ENCODE data around the gene CNNM3.

DNA sequence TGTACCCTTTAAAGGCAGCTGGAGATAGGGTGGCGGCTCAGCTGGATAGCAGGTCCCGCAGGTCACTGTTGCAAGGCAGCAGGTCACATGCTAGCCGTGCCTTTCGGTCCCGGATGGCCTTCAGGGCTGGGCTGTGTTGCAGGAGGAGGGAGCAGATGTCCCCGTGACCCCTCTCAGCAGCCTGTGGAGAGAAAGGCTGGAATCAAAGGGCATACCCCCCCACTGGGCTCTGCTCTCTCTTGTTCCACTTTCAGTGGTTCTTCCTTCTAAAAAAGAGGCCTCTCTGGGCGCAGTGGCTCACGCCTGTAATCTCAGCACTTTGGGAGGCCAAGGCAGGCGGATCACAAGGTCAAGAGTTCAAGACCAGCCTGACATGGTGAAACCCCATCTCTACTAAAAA is 32.2 kb downstream of the CNNM3 start:
- TF ChIP-seq, protein P1, sequence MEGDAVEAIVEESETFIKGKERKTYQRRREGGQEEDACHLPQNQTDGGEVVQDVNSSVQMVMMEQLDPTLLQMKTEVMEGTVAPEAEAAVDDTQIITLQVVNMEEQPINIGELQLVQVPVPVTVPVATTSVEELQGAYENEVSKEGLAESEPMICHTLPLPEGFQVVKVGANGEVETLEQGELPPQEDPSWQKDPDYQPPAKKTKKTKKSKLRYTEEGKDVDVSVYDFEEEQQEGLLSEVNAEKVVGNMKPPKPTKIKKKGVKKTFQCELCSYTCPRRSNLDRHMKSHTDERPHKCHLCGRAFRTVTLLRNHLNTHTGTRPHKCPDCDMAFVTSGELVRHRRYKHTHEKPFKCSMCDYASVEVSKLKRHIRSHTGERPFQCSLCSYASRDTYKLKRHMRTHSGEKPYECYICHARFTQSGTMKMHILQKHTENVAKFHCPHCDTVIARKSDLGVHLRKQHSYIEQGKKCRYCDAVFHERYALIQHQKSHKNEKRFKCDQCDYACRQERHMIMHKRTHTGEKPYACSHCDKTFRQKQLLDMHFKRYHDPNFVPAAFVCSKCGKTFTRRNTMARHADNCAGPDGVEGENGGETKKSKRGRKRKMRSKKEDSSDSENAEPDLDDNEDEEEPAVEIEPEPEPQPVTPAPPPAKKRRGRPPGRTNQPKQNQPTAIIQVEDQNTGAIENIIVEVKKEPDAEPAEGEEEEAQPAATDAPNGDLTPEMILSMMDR (IDR thresholded peaks at IDR 0.05) = no peak
- no peak for TF ChIP-seq POLR2A (IDR thresholded peaks at IDR 0.05)
